Loucy (cell line): ENCODE data around the gene ACER2.

Source experiments
- H2AFZ ChIP-seq: fragments of 200-600 bp; sonication (generic); 2 replicates; pipeline ENCODE4 v1.6.0; 2016; ENCODE audit warnings: antibody characterized with exemption, mild to moderate bottlenecking, low read length, moderate library complexity
- H3F3A ChIP-seq: fragments of 200-600 bp; 2 replicates; pipeline ENCODE4 v1.6.0; 2016; ENCODE audit warnings: antibody characterized with exemption, low read depth, mild to moderate bottlenecking
- H3K27me3 ChIP-seq: fragments of 200-600 bp; sonication (generic); 2 replicates; pipeline ENCODE4 v1.6.1; 2014; ENCODE audit warnings: low read length, mild to moderate bottlenecking; ENCODE audit not compliant: insufficient read depth, poor library complexity, severe bottlenecking
- H3K36me3 ChIP-seq: fragments of 200-600 bp; sonication (generic); 2 replicates; pipeline ENCODE4 v1.6.1; 2016; ENCODE audit warnings: low read length; ENCODE audit not compliant: insufficient read depth
- H3K4me1 ChIP-seq: fragments of 200-600 bp; sonication (generic); 2 replicates; pipeline ENCODE4 v1.5.1; 2014; ENCODE audit warnings: low read length, mild to moderate bottlenecking; ENCODE audit not compliant: insufficient read depth, poor library complexity, severe bottlenecking
- H3K4me2 ChIP-seq: fragments of 200-600 bp; sonication (generic); 2 replicates; pipeline ENCODE4 v1.6.0; 2014; ENCODE audit warnings: antibody characterized with exemption, low read length, low read depth, mild to moderate bottlenecking; ENCODE audit not compliant: poor library complexity, severe bottlenecking
- H3K4me3 ChIP-seq: fragments of 200-600 bp; sonication (generic); 2 replicates; pipeline ENCODE4 v1.5.1; 2014; ENCODE audit warnings: low read length, mild to moderate bottlenecking, mixed read lengths; ENCODE audit not compliant: poor library complexity, severe bottlenecking
- H3K79me2 ChIP-seq: fragments of 200-600 bp; sonication (generic); 2 replicates; pipeline ENCODE4 v1.6.1; 2014; ENCODE audit warnings: low read length; ENCODE audit not compliant: insufficient read depth
- H3K9ac ChIP-seq: fragments of 200-600 bp; sonication (generic); 2 replicates; pipeline ENCODE4 v1.6.0; 2014; ENCODE audit warnings: mild to moderate bottlenecking, low read depth, low read length, moderate library complexity; ENCODE audit not compliant: poor library complexity, severe bottlenecking
- H3K9me2 ChIP-seq: fragments of 200-600 bp; sonication (generic); replicated peaks from 2 replicates; pipeline ENCODE4 v1.6.1; 2016; ENCODE audit warnings: low read depth, low read length, mixed read lengths
- H3K9me3 ChIP-seq: fragments of 200-600 bp; sonication (generic); 2 replicates; pipeline ENCODE4 v1.6.1; 2014; ENCODE audit warnings: mild to moderate bottlenecking, antibody characterized with exemption, low read length, low read depth; ENCODE audit not compliant: insufficient read depth
- H4K20me1 ChIP-seq: fragments of 200-600 bp; sonication (generic); 2 replicates; pipeline ENCODE4 v1.6.0; 2014; ENCODE audit warnings: antibody characterized with exemption, low read length, mild to moderate bottlenecking; ENCODE audit not compliant: insufficient read depth, poor library complexity, severe bottlenecking
- EZH2phosphoT487 ChIP-seq: fragments of 200-600 bp; IDR thresholded peaks from 2 replicates; pipeline ENCODE4 v1.6.1; 2018; ENCODE audit warnings: antibody characterized with exemption, mild to moderate bottlenecking, moderate library complexity, borderline replicate concordance
- TF ChIP-seq, protein P1 (sequence below): fragments of 200-600 bp; sonication (generic); conservative IDR thresholded peaks from 2 replicates; pipeline ENCODE4 v1.5.1; 2014; ENCODE audit warnings: mild to moderate bottlenecking, antibody characterized with exemption, low read length

ACER2 gene

DNA sequence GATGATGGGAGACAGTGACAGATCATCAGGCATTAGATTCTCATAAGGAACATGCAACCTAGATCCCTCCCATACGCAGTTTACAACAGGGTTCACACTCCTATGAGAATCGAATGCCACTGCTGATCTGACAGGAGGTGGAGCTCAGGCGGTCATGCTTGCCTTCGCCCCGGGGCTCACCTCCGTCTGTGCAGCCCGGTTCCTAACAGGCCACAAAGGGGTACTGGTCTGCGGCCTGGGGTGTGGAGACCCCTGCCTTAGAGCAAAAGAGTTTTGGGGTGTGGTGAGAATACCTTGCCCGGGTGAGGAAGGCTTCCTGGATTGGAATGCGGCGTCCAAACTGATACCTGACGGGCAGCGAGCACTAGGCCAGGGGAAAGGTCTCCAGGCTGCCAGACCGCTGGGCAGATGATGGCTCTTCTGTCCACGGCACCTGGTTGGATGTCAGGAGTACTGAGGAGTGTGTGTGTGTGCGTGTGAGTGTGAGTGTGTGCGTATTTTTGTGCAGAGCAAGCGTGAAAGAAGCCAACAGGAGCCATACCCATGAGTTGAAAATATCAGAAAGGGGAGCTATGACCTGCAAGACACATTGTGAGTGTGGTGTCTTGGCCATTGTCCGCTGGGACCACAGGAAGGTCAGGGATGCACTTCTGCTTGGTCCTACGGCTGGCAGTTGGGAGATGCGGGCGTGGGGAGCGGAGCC is 55.4 kb downstream of the ACER2 start:
- no peak overlapping the region for H3K9ac ChIP-seq

DNA sequence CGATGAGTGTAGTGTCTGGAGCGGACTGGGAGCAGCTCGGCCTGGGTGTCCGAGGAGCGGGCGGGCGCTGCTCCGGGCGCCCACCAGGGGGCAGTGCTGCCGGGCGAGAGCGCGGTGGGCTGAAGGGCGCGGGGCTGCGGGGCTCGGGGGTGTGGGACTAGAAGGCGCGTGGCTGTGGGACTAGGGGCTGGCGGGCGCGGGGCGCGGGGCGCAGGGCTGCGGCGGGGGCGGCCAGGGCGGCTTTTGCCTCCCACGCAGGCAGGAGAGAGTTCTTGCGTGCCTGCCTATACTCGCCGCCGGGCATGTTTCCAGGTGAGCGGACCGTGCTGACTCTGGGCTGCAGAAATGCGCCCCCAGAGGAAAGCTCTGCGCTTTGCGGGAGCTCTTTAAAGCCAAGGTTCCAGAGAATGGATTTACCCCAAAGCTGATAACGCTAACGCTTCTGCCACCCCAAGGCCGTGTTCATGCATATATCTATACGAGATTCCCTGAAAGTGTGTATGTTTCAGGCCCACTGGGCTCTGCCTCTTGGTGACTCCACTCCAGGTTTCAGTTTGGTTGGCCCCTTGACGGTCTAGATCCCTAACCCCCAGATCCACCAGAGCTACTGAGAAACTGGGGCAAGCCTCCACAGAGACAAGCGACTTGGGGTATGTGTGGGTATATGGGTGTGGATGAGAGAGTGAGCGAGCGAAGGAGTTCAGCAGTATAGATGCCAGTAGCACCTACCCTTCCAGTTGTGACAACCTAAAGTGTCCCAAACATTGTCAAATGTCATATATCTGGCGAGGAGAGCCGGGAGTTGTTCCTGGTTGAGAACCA is 56.2 kb downstream of the ACER2 start:
- H3K79me2 ChIP-seq, result no peaks in the 10 kb centered on the region
- H3K4me1 ChIP-seq, result no peaks in the 10 kb centered on the region
- H3K27me3 ChIP-seq, result no peaks in the 10 kb centered on the region
- no peaks in the 10 kb centered on the region for H3K9me2 ChIP-seq
- H2AFZ ChIP-seq, result peak overlapping the region; percentile 63
- peak overlapping the region; percentile 71 for H3K4me3 ChIP-seq
- H3K4me2 ChIP-seq, result peak overlapping the region; percentile 60
- H3K9ac ChIP-seq, result peak overlapping the region; percentile 26
- no peaks in the 10 kb centered on the region for H3K9me3 ChIP-seq
- no peaks in the 10 kb centered on the region for H3F3A ChIP-seq
- TF ChIP-seq, protein P1, sequence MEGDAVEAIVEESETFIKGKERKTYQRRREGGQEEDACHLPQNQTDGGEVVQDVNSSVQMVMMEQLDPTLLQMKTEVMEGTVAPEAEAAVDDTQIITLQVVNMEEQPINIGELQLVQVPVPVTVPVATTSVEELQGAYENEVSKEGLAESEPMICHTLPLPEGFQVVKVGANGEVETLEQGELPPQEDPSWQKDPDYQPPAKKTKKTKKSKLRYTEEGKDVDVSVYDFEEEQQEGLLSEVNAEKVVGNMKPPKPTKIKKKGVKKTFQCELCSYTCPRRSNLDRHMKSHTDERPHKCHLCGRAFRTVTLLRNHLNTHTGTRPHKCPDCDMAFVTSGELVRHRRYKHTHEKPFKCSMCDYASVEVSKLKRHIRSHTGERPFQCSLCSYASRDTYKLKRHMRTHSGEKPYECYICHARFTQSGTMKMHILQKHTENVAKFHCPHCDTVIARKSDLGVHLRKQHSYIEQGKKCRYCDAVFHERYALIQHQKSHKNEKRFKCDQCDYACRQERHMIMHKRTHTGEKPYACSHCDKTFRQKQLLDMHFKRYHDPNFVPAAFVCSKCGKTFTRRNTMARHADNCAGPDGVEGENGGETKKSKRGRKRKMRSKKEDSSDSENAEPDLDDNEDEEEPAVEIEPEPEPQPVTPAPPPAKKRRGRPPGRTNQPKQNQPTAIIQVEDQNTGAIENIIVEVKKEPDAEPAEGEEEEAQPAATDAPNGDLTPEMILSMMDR, result peak; percentile 79
- TF ChIP-seq EZH2phosphoT487, result no peak
- H3K36me3 ChIP-seq, result no peaks in the 10 kb centered on the region
- H4K20me1 ChIP-seq, result no peaks in the 10 kb centered on the region

More for the DNA sequence above, 55.4 kb downstream of the ACER2 start:
- H3K27me3 ChIP-seq, result no peaks in the 10 kb centered on the region
- no peaks in the 10 kb centered on the region for H3K9me2 ChIP-seq
- no peaks in the 10 kb centered on the region for H3K4me1 ChIP-seq
- peak overlapping the region; percentile 71 for H3K4me3 ChIP-seq
- H4K20me1 ChIP-seq, result no peaks in the 10 kb centered on the region
- peak overlapping the region; percentile 63 for H2AFZ ChIP-seq
- H3K9me3 ChIP-seq, result no peaks in the 10 kb centered on the region
- TF ChIP-seq EZH2phosphoT487, result no peak
- TF ChIP-seq, protein P1, result no peak
- peak overlapping the region; percentile 60 for H3K4me2 ChIP-seq
- no peaks in the 10 kb centered on the region for H3K79me2 ChIP-seq
- no peaks in the 10 kb centered on the region for H3F3A ChIP-seq
- H3K36me3 ChIP-seq, result no peaks in the 10 kb centered on the region

DNA sequence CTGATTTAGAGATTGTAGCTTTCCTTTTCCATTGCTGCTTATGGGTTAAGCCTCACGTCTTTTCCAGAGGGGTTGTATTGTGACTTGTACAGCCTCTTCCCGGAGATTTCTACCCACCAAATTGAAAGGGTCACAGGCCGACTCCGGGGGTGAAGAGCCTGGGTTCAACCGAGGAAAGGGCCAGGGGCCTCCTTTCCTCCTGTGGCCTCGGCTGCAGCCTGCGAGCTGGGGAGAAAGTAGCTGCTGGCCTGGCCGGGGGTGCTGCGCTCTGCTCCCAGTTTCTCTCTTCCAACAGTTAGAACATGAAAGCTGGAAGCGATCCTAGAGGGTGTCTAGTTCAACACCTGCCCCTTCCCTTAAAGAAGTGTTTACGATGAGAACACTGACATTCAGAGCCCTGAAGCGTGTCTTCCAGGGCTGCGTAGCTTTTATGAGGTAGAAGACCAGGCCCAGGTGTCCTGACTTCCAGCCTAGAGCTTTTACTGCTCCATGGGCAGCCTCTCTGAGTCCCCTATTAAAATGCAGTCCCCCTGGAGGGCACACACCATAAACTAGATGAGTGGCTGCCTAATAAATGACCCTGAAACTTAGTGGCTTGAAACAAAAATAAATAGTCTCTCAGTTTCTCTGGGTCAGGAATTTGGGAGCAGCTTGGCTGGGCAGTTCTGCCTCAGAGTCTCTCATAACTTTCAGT is 56.9 kb downstream of the ACER2 start:
- Histone ChIP-seq H3K4me1 (no peaks in the 10 kb centered on the region), H3K4me2 (peak overlapping the region; percentile 60), H3F3A (no peaks in the 10 kb centered on the region), H4K20me1 (no peaks in the 10 kb centered on the region), H3K9me3 (no peaks in the 10 kb centered on the region), H3K27me3 (no peaks in the 10 kb centered on the region), H3K4me3 (no peak overlapping the region), H3K9me2 (no peaks in the 10 kb centered on the region), H3K36me3 (no peaks in the 10 kb centered on the region), H3K9ac (no peak overlapping the region), H3K79me2 (no peaks in the 10 kb centered on the region), H2AFZ (peak overlapping the region; percentile 63; the same call in 1 of the 2 replicates)
- TF ChIP-seq EZH2phosphoT487, result no peak
- TF ChIP-seq, protein P1, result no peak
